ENCODE data around the gene KCND2. TPM values are rescaled to one million over a fixed set of nuclear protein-coding genes. Genes with fewer than 3 reads are reported as not detected.
A peak's percentile ranks its signal among the peaks of the same experiment; 100 is the strongest.

KCND2 gene
- total RNA-seq, 2 experiments from 2014 or later: not detected

GRCh38 chr7:120273476-120273975 is 551 bp downstream of the KCND2 start:
- Mint-ChIP-seq H3K27ac (no peak overlapping the region), H3K4me3 (peak overlapping the region; percentile 69), H3K36me3 (ENCODE audit: low read depth) (no peaks in the 10 kb centered on the region), H3K4me1 (ENCODE audit: low read depth) (peaks cover 10% of the 10 kb centered on the region), H3K9me3 (peaks cover 6% of the 10 kb centered on the region), H3K27me3 (ENCODE audit: low read depth) (peaks cover 40% of the 10 kb centered on the region)
- CTCF ChIA-PET: interaction anchor here (0.8 kb wide), 1 partner anchor 17 kb away, joined by 3 read pairs; no protein-coding TSS in a partner anchor
- peak; percentile 6 for DNase-seq
- intact Hi-C loops (cut with micrococcal nuclease): loop anchor here (5.0 kb wide), 1 partner anchor 336 kb away; no protein-coding TSS in a partner anchor

GRCh38 chr7:120274482-120274881 is 1.5 kb downstream of the KCND2 start:
- no peak for DNase-seq
- Mint-ChIP-seq H3K27me3 (ENCODE audit: low read depth) (peaks cover 40% of the 10 kb centered on the region), H3K9me3 (peaks cover 6% of the 10 kb centered on the region), H3K27ac (no peak overlapping the region), H3K4me1 (ENCODE audit: low read depth) (peaks cover 10% of the 10 kb centered on the region), H3K36me3 (ENCODE audit: low read depth) (no peaks in the 10 kb centered on the region), H3K4me3 (no peak overlapping the region)
- CTCF ChIA-PET: no interaction called here
- intact Hi-C loops (cut with micrococcal nuclease): loop anchor here (5.0 kb wide), 1 partner anchor 337 kb away; no protein-coding TSS in a partner anchor

- H3K27me3 Mint-ChIP-seq (ENCODE audit: low read depth): peaks cover 40% of the 10 kb centered on the region
- no peak overlapping the region for H3K27ac Mint-ChIP-seq
- intact Hi-C loops (cut with micrococcal nuclease): loop anchor here (5.0 kb wide), 1 partner anchor 338 kb away; no protein-coding TSS in a partner anchor
- peaks cover 10% of the 10 kb centered on the region for H3K4me1 Mint-ChIP-seq (ENCODE audit: low read depth)
- no peaks in the 10 kb centered on the region for H3K36me3 Mint-ChIP-seq (ENCODE audit: low read depth)
- peaks cover 6% of the 10 kb centered on the region for H3K9me3 Mint-ChIP-seq
- DNase-seq: no peak
- no peak overlapping the region for H3K4me3 Mint-ChIP-seq
- CTCF ChIA-PET: no interaction called here
Measured at GRCh38 chr7:120274899-120275298, 1.9 kb downstream of the KCND2 start.

- intact Hi-C loops (cut with micrococcal nuclease): no loop called here
- Mint-ChIP-seq H3K27me3 (ENCODE audit: low read depth) (peaks cover 36% of the 10 kb centered on the region), H3K9me3 (peaks cover 6% of the 10 kb centered on the region), H3K36me3 (ENCODE audit: low read depth) (no peaks in the 10 kb centered on the region), H3K27ac (no peak overlapping the region), H3K4me1 (ENCODE audit: low read depth) (peaks cover 10% of the 10 kb centered on the region), H3K4me3 (no peak overlapping the region)
- no peak for DNase-seq
- CTCF ChIA-PET: interaction anchor here (0.6 kb wide), 1 partner anchor 148 kb away, joined by 3 read pairs; no protein-coding TSS in a partner anchor
Measured at GRCh38 chr7:120276720-120277119, 3.7 kb downstream of the KCND2 start.

- no peaks in the 10 kb centered on the region for H3K4me1 Mint-ChIP-seq (ENCODE audit: low read depth)
- CTCF ChIA-PET: no interaction called here
- intact Hi-C loops (cut with micrococcal nuclease): no loop called here
- peaks cover 18% of the 10 kb centered on the region for H3K27me3 Mint-ChIP-seq (ENCODE audit: low read depth)
- H3K9me3 Mint-ChIP-seq: peaks cover 7% of the 10 kb centered on the region
- H3K27ac Mint-ChIP-seq: no peak overlapping the region
- no peak overlapping the region for H3K4me3 Mint-ChIP-seq
- H3K36me3 Mint-ChIP-seq (ENCODE audit: low read depth): no peaks in the 10 kb centered on the region
- DNase-seq: no peak
Measured at GRCh38 chr7:120278773-120279172, 5.8 kb downstream of the KCND2 start.

GRCh38 chr7:120280743-120281142 is 7.8 kb downstream of the KCND2 start:
- CTCF ChIA-PET: no interaction called here
- H3K9me3 Mint-ChIP-seq: peaks cover 1% of the 10 kb centered on the region
- H3K27ac Mint-ChIP-seq: no peak overlapping the region
- DNase-seq: no peak
- intact Hi-C loops (cut with micrococcal nuclease): no loop called here
- no peaks in the 10 kb centered on the region for H3K4me1 Mint-ChIP-seq (ENCODE audit: low read depth)
- H3K4me3 Mint-ChIP-seq: no peak overlapping the region
- no peaks in the 10 kb centered on the region for H3K27me3 Mint-ChIP-seq (ENCODE audit: low read depth)
- no peaks in the 10 kb centered on the region for H3K36me3 Mint-ChIP-seq (ENCODE audit: low read depth)

GRCh38 chr7:120293027-120293426 is 20.1 kb downstream of the KCND2 start:
- intact Hi-C loops (cut with micrococcal nuclease): no loop called here
- Mint-ChIP-seq H3K4me1 (ENCODE audit: low read depth) (no peaks in the 10 kb centered on the region), H3K27ac (no peak overlapping the region), H3K36me3 (ENCODE audit: low read depth) (no peaks in the 10 kb centered on the region), H3K27me3 (ENCODE audit: low read depth) (no peaks in the 10 kb centered on the region), H3K9me3 (no peaks in the 10 kb centered on the region), H3K4me3 (no peak overlapping the region)
- CTCF ChIA-PET: no interaction called here
- DNase-seq: no peak

GRCh38 chr7:120302190-120302589 is 29.2 kb downstream of the KCND2 start:
- CTCF ChIA-PET: no interaction called here
- Mint-ChIP-seq H3K27me3 (ENCODE audit: low read depth) (no peaks in the 10 kb centered on the region), H3K4me3 (no peak overlapping the region), H3K36me3 (ENCODE audit: low read depth) (no peaks in the 10 kb centered on the region), H3K27ac (no peak overlapping the region), H3K4me1 (ENCODE audit: low read depth) (no peaks in the 10 kb centered on the region), H3K9me3 (peaks cover 3% of the 10 kb centered on the region)
- intact Hi-C loops (cut with micrococcal nuclease): no loop called here
- DNase-seq: no peak

- H3K4me1 Mint-ChIP-seq (ENCODE audit: low read depth): no peaks in the 10 kb centered on the region
- H3K27ac Mint-ChIP-seq: no peak overlapping the region
- no peak overlapping the region for H3K4me3 Mint-ChIP-seq
- intact Hi-C loops (cut with micrococcal nuclease): no loop called here
- DNase-seq: no peak
- H3K9me3 Mint-ChIP-seq: peaks cover 3% of the 10 kb centered on the region
- no peaks in the 10 kb centered on the region for H3K27me3 Mint-ChIP-seq (ENCODE audit: low read depth)
- CTCF ChIA-PET: no interaction called here
- H3K36me3 Mint-ChIP-seq (ENCODE audit: low read depth): no peaks in the 10 kb centered on the region
Measured at GRCh38 chr7:120303105-120303504, 30.1 kb downstream of the KCND2 start.

GRCh38 chr7:120304674-120305073 is 31.7 kb downstream of the KCND2 start:
- no peak overlapping the region for H3K27ac Mint-ChIP-seq
- peaks cover 3% of the 10 kb centered on the region for H3K9me3 Mint-ChIP-seq
- intact Hi-C loops (cut with micrococcal nuclease): no loop called here
- no peaks in the 10 kb centered on the region for H3K27me3 Mint-ChIP-seq (ENCODE audit: low read depth)
- no peak overlapping the region for H3K4me3 Mint-ChIP-seq
- no peaks in the 10 kb centered on the region for H3K36me3 Mint-ChIP-seq (ENCODE audit: low read depth)
- DNase-seq: no peak
- CTCF ChIA-PET: no interaction called here
- H3K4me1 Mint-ChIP-seq (ENCODE audit: low read depth): no peaks in the 10 kb centered on the region

- intact Hi-C loops (cut with micrococcal nuclease): no loop called here
- no peak overlapping the region for H3K27ac Mint-ChIP-seq
- no peak overlapping the region for H3K4me3 Mint-ChIP-seq
Measured at GRCh38 chr7:120307991-120308545, 35.1 kb downstream of the KCND2 start.

GRCh38 chr7:120311028-120311788 is 38.2 kb downstream of the KCND2 start:
- no peaks in the 10 kb centered on the region for H3K27me3 Mint-ChIP-seq (ENCODE audit: low read depth)
- intact Hi-C loops (cut with micrococcal nuclease): no loop called here
- no peak for DNase-seq

More at GRCh38 chr7:120307991-120308545, 35.1 kb downstream of the KCND2 start:
- peaks cover 3% of the 10 kb centered on the region for H3K9me3 Mint-ChIP-seq
- no peak for DNase-seq
- H3K27me3 Mint-ChIP-seq (ENCODE audit: low read depth): no peaks in the 10 kb centered on the region
- H3K4me1 Mint-ChIP-seq (ENCODE audit: low read depth): no peaks in the 10 kb centered on the region
- no peaks in the 10 kb centered on the region for H3K36me3 Mint-ChIP-seq (ENCODE audit: low read depth)
- CTCF ChIA-PET: no interaction called here

More at GRCh38 chr7:120311028-120311788, 38.2 kb downstream of the KCND2 start:
- CTCF ChIA-PET: no interaction called here
- H3K27ac Mint-ChIP-seq: no peak overlapping the region
- peaks cover 2% of the 10 kb centered on the region for H3K9me3 Mint-ChIP-seq
- no peaks in the 10 kb centered on the region for H3K4me1 Mint-ChIP-seq (ENCODE audit: low read depth)
- no peaks in the 10 kb centered on the region for H3K36me3 Mint-ChIP-seq (ENCODE audit: low read depth)
- no peak overlapping the region for H3K4me3 Mint-ChIP-seq
